ENCODE results near the gene ERG.

Gene ERG

DNA sequence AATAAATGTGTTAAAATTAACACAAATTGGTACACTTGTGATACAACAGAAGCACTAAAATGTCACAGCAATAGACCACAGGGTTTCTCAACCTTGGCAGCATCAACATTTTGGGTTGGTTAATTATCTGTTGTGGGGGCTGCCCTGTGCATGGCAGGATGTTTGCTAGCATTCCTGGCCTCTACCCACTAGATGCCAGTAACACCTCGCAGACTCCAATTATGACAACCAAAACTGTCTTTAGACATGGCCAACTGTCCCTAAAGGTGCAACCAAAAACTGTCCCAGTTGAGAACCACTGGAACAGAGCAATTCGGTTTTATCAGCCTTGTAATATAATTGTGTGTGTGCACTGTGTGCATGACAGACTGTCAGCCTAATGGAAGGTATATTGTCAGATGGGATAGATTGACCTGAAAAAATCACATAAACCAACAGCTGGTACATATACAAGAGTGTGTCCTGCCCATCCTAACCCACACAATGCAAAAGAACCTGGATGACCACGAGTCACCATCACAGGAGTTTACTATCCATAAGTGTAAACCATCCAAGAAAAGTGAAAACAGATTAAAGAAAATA, 13.5 kb upstream of the ERG start:
- TF ChIP-seq, protein P1, sequence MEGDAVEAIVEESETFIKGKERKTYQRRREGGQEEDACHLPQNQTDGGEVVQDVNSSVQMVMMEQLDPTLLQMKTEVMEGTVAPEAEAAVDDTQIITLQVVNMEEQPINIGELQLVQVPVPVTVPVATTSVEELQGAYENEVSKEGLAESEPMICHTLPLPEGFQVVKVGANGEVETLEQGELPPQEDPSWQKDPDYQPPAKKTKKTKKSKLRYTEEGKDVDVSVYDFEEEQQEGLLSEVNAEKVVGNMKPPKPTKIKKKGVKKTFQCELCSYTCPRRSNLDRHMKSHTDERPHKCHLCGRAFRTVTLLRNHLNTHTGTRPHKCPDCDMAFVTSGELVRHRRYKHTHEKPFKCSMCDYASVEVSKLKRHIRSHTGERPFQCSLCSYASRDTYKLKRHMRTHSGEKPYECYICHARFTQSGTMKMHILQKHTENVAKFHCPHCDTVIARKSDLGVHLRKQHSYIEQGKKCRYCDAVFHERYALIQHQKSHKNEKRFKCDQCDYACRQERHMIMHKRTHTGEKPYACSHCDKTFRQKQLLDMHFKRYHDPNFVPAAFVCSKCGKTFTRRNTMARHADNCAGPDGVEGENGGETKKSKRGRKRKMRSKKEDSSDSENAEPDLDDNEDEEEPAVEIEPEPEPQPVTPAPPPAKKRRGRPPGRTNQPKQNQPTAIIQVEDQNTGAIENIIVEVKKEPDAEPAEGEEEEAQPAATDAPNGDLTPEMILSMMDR (conservative IDR thresholded peaks at IDR 0.05; ENCODE audit: low read depth) = no peak
- no peak overlapping the region for H3K27ac ChIP-seq
- POLR2A ChIA-PET (ENCODE audit: low non-redundant PET) = no interaction called here
- CTCF ChIA-PET = interaction anchor here (0.5 kb wide), 1 partner anchor 207 kb away, joined by 3 read pairs; no protein-coding TSS in a partner anchor
- no peak for DNase-seq (ENCODE audit: low spot score)

DNA sequence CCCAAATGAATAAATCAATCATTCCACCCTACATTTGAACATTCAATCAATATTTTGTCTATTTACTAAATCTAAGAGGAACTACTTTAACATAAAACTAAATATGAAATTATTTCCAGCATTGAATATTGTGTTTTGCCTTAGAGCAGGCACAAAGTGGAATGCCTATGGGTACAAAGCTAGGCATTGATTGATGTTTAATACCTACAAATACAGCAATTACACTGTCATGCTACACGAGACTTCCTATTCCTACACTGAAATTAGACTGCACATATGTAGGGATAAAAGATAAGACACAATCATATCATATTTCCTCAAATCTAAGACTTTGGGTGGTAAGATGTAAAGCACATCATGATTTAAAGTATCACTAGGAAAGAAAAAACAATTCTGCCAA, 12.9 kb upstream of the ERG start:
- TF ChIP-seq, protein P1 (conservative IDR thresholded peaks at IDR 0.05; ENCODE audit: low read depth) = no peak
- DNase-seq (ENCODE audit: low spot score) = no peak
- ChIA-PET CTCF (interaction anchor here (0.6 kb wide), 1 partner anchor 161 kb away, joined by 3 read pairs; no protein-coding TSS in a partner anchor), POLR2A (ENCODE audit: low non-redundant PET) (no interaction called here)
- no peak overlapping the region for H3K27ac ChIP-seq

DNA sequence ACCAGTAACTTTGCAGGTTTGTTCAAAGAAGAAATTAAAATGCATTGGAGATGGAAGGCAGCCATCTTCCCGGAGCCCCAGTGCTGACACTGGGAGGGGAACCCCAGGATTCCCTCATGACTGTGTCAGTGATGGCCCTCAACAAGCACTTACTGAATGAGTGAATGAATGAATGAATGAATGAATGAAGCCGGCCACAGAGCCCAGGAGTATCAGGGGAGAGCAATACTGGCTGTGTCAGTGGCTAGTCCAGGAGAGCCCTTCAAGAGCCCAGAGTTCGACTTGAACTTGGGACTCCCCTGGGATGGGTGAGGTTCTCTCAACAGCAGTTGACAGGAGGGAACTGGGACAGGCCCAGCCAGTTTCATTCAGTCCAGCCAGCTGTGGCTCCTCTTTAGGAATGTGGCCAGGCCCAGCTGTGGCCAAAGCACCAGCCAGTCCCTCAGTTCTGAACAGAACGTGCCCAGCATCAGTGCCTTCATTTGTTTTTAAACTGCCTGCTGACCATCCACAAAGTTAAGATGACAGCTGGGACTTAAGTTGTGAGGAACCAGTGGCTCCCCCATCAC, 9.2 kb upstream of the ERG start:
- TF ChIP-seq, protein P1 (conservative IDR thresholded peaks at IDR 0.05; ENCODE audit: low read depth) = no peak
- POLR2A ChIA-PET (ENCODE audit: low non-redundant PET) = no interaction called here
- DNase-seq (ENCODE audit: low spot score) = no peak
- CTCF ChIA-PET = interaction anchor here (0.7 kb wide), 1 partner anchor 132 kb away, joined by 6 read pairs; no protein-coding TSS in a partner anchor
- H3K27ac ChIP-seq = no peak overlapping the region

DNA sequence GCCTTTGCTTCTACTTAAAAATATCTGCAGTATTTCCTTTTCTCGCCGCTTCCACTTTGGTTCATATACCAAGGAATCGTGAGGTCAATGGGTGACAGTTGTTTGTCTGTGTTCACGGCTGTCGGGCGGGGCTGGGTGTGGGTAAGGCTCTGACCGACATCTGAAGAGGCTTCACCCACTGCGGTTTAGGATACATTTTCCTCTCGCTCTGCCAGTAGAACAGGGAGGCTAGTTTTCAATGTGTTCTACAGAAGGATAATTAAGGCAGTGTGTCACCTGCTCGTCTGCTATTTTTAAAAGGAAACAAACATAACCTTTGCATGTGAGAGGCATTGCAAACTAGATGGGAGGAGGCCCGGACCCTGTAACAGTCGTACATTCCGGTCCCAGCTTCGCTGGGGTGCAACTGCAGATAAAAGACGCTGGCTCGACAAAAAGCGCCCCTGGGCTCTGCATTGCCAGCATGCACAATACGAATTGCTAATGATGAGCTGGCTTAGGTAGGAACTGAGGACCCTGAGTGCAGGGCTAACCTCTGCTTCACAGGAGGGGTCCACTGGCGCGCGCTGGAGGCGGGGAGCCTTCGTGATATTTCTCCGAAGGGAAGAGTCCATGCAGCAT, 8.5 kb upstream of the ERG start:
- POLR2A ChIA-PET (ENCODE audit: low non-redundant PET) = no interaction called here
- no peak for DNase-seq (ENCODE audit: low spot score)
- CTCF ChIA-PET = no interaction called here
- no peak overlapping the region for H3K27ac ChIP-seq
- TF ChIP-seq, protein P1 (conservative IDR thresholded peaks at IDR 0.05; ENCODE audit: low read depth) = no peak

DNA sequence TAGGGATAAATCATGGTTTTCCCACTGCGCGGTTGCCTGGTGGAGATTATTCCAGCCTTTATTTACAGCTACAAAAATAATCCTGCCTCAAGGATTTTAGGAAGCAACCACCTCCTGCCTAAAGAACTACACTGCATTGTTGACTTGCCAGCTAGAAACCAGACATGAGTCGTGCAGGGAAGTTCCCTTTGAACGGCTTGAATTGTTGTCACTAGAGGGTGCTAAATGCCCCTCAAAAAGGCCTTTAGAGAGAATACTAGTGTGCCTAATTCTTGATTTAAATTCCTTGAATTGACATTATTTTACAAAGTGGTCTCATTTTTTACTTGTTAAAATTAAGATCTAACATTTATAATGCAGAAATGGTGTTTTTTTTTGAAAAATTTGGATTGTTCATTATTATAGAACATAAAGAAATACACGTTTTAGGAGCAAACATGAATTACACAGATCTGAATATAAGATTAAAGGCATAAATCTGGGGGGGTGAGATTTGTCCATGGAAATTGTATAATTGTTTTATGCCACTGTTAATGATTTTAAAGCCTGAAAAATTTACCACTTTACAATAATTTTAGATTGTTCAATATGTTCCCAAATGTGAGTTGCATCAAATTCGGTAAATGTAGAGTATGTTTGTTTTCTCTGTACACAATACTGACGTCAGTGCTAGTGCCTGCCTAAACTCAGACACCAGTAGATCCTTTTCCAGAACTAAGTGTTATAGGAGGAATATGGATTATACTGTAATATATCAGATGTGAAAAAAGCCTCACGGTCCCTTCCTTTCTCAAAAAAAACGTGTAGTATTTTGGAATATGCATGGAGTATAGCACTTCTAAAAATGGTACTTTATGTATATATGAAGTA, 7.6 kb upstream of the ERG start:
- ChIA-PET CTCF (interaction anchor here (0.5 to 0.9 kb wide), 3 partner anchors 127 to 635 kb away, joined by 4 read pairs; no protein-coding TSS in a partner anchor), POLR2A (ENCODE audit: low non-redundant PET) (no interaction called here)
- peak; percentile 55 for DNase-seq (ENCODE audit: low spot score)
- TF ChIP-seq, protein P1 (conservative IDR thresholded peaks at IDR 0.05; ENCODE audit: low read depth) = peak; percentile 80
- no peak overlapping the region for H3K27ac ChIP-seq

DNA sequence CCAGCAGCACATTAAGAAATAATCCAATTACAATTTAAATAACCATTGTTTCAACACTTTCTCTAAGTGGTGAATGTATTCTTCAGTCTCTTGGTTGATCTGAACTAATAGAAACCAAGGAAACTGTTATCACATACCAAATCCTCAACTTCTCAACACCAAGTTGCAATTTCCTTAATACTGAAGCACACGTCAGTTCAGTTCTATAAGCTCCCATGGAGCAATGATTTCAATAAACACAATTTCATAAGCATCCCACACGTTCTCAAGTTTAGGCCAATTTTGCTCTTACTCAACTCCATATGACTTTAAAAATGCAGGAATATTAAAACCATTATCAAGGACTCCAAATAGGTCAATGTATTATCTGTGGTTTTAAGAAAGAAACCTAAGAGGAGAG, 5.8 kb upstream of the ERG start:
- CTCF ChIA-PET = no interaction called here
- no peak overlapping the region for H3K27ac ChIP-seq
- POLR2A ChIA-PET (ENCODE audit: low non-redundant PET) = no interaction called here
- TF ChIP-seq, protein P1 (conservative IDR thresholded peaks at IDR 0.05; ENCODE audit: low read depth) = no peak
- DNase-seq (ENCODE audit: low spot score) = no peak
